PC-3 (cell line): ENCODE results near the gene FGGY. TPM values are rescaled to one million over a fixed set of nuclear protein-coding genes. Genes with fewer than 3 reads are reported as not detected.

Experiments used
- ATAC-seq: fragments of 200-7000 bp; cut with Tn5 transposase; 2 replicates; pipeline ENCODE4 v1.9.1; 2020; ENCODE audit warnings: mild to moderate bottlenecking, moderate library complexity
- BruUV-seq: library from RNA; stranded (reverse); fragments of 400-500 nt; replicated peaks from 2 replicates; lab custom pipeline; 2021; lab: Mats Ljungman, UMichigan
- CTCF ChIA-PET: fragments of 300-600 bp; sonication (Branson Sonifier 250); formaldehyde crosslinking; loops from one replicate; lab custom pipeline; 2022; ENCODE audit warnings: antibody characterized with exemption; lab: Charles Lee
- POLR2A ChIA-PET: fragments of 300-600 bp; sonication (Branson Sonifier 250); formaldehyde crosslinking; loops from one replicate; lab custom pipeline; 2022; ENCODE audit warnings: antibody characterized with exemption; ENCODE audit not compliant: unreplicated experiment; lab: Charles Lee
- DNase-seq: peaks from one replicate; pipeline ENCODE4 v3.0.0-alpha.2; 2015
- H2AFZ ChIP-seq: fragments of 300-600 bp; sonication (generic); 2 replicates; pipeline ENCODE4 v1.6.0; 2016; ENCODE audit warnings: antibody characterized with exemption, low read length
- H3F3A ChIP-seq: fragments of 300-600 bp; sonication (generic); one replicate; pipeline ENCODE4 v1.6.0; 2017; ENCODE audit warnings: antibody characterized with exemption, low read length, control low read depth, mild to moderate bottlenecking; ENCODE audit not compliant: unreplicated experiment
- H3K27ac ChIP-seq: fragments of 300-600 bp; sonication (generic); 2 replicates; pipeline ENCODE4 v1.5.1; 2016; ENCODE audit warnings: mild to moderate bottlenecking, low read length
- H3K27me3 ChIP-seq: fragments of 300-600 bp; sonication (generic); 2 replicates; pipeline ENCODE4 v1.6.1; 2016; ENCODE audit warnings: low read length, mixed read lengths
- H3K36me3 ChIP-seq: fragments of 300-600 bp; sonication (generic); 2 replicates; pipeline ENCODE4 v1.6.1; 2016; ENCODE audit warnings: low read depth, mixed run types, low read length, mixed read lengths
- H3K4me1 ChIP-seq: fragments of 300-600 bp; sonication (generic); 2 replicates; pipeline ENCODE4 v1.5.1; 2016; ENCODE audit warnings: low read length; ENCODE audit not compliant: insufficient read depth
- H3K4me2 ChIP-seq: fragments of 300-600 bp; sonication (generic); 2 replicates; pipeline ENCODE4 v1.6.0; 2016; ENCODE audit warnings: low read length
- H3K4me3 ChIP-seq: fragments of 300-600 bp; sonication (generic); 2 replicates; pipeline ENCODE4 v1.5.1; 2016; ENCODE audit warnings: mild to moderate bottlenecking, low read length, mixed read lengths
- H3K79me2 ChIP-seq: fragments of 300-600 bp; sonication (generic); 2 replicates; pipeline ENCODE4 v1.6.1; 2017; ENCODE audit warnings: low read length, mixed read lengths
- H3K9ac ChIP-seq: fragments of 300-600 bp; sonication (generic); 2 replicates; pipeline ENCODE4 v1.6.0; 2016; ENCODE audit warnings: mild to moderate bottlenecking, low read length
- H3K9me2 ChIP-seq: fragments of 300-600 bp; sonication (generic); replicated peaks from 2 replicates; pipeline ENCODE4 v1.6.1; 2016; ENCODE audit warnings: mixed run types, low read length, mixed read lengths
- H3K9me3 ChIP-seq: fragments of 300-600 bp; sonication (generic); 2 replicates; pipeline ENCODE4 v1.6.1; 2016; ENCODE audit warnings: low read length, mixed read lengths
- H4K20me1 ChIP-seq: fragments of 300-600 bp; sonication (generic); 2 replicates; pipeline ENCODE4 v1.6.1; 2016; ENCODE audit warnings: low read length, mixed read lengths
- CTCF ChIP-seq: fragments of 300-600 bp; sonication (generic); conservative IDR thresholded peaks from 2 replicates; pipeline ENCODE4 v1.5.1; 2017; ENCODE audit warnings: antibody characterized with exemption, low read depth, mild to moderate bottlenecking, low read length
- EZH2 ChIP-seq: fragments of 300-600 bp; sonication (generic); IDR thresholded peaks from one replicate; pipeline ENCODE4 v1.6.1; 2017; ENCODE audit warnings: antibody characterized with exemption, mild to moderate bottlenecking, low read length; ENCODE audit not compliant: unreplicated experiment
- EZH2phosphoT487 ChIP-seq: fragments of 300-600 bp; sonication (generic); IDR thresholded peaks from 2 replicates; pipeline ENCODE4 v1.6.1; 2018; ENCODE audit warnings: mild to moderate bottlenecking, antibody characterized with exemption, low read length, borderline replicate concordance
- intact Hi-C: fragments of 100-400 bp; cut with micrococcal nuclease; formaldehyde crosslinking; loops from 2 replicates; pipeline ENCODE4 v1.9.0; 2023
- total RNA-seq: library from RNA; depleted of rRNA; stranded (reverse); fragments of >200 nt; gene quantifications from 2 replicates; pipeline ENCODE4 v1.2.3, GENCODE V29; 2014

The FGGY gene
- total RNA-seq, 1 experiment from 2014 or later = 7.4 TPM

GRCh38 chr1:59378621-59379370 is 81.9 kb downstream of the FGGY start:
- Histone ChIP-seq H4K20me1 (no peaks in the 10 kb centered on the region), H2AFZ (no peak overlapping the region), H3K4me3 (no peak overlapping the region), H3K36me3 (no peaks in the 10 kb centered on the region), H3F3A (no peaks in the 10 kb centered on the region), H3K4me2 (no peak overlapping the region), H3K9me3 (no peaks in the 10 kb centered on the region), H3K79me2 (no peaks in the 10 kb centered on the region), H3K9ac (no peak overlapping the region), H3K4me1 (peaks cover 12% of the 10 kb centered on the region), H3K27ac (no peak overlapping the region), H3K27me3 (no peaks in the 10 kb centered on the region), H3K9me2 (no peaks in the 10 kb centered on the region)
- intact Hi-C loops = no loop called here
- TF ChIP-seq CTCF (no peak), EZH2 (no peak), EZH2phosphoT487 (no peak)
- ChIA-PET POLR2A (no interaction called here), CTCF (no interaction called here)
- BruUV-seq = no TSS peak
- DNase-seq (no peak), ATAC-seq (no peak; the same call in 1 of the 2 replicates)

DNA sequence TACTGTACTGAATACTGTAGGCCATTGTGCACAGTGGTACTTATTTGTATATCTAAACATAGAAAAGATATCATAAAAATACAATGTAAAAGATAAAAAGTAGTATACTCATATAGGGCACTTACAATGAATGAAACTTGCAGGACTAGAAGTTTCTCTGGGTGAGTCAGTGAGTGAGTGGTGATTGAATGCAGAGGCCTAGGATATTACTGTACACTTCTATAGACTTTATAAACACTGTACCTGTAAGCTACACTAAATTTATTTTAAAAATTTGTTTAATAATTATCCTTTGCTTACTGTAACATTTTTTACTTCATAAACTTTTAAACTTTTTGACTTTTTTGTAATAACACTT is 82.5 kb downstream of the FGGY start:
- Histone ChIP-seq H3K4me3 (no peak overlapping the region), H4K20me1 (no peaks in the 10 kb centered on the region), H3F3A (no peaks in the 10 kb centered on the region), H3K36me3 (no peaks in the 10 kb centered on the region), H3K4me1 (peaks cover 12% of the 10 kb centered on the region), H3K4me2 (no peak overlapping the region), H3K27ac (no peak overlapping the region), H3K9ac (no peak overlapping the region), H3K9me3 (no peaks in the 10 kb centered on the region), H2AFZ (no peak overlapping the region), H3K79me2 (no peaks in the 10 kb centered on the region), H3K9me2 (no peaks in the 10 kb centered on the region), H3K27me3 (no peaks in the 10 kb centered on the region)
- TF ChIP-seq CTCF (no peak), EZH2phosphoT487 (no peak), EZH2 (no peak)
- peak; percentile 50 for ATAC-seq
- POLR2A ChIA-PET = no interaction called here
- peak; percentile 44 for DNase-seq
- CTCF ChIA-PET = no interaction called here
- no TSS peak for BruUV-seq
- intact Hi-C loops = no loop called here

GRCh38 chr1:59383963-59384362 is 87.1 kb downstream of the FGGY start:
- H3K27ac ChIP-seq = no peak overlapping the region
- DNase-seq (no peak), ATAC-seq (no peak)
- no peaks in the 10 kb centered on the region for H3K27me3 ChIP-seq
- BruUV-seq = no TSS peak
- no peaks in the 10 kb centered on the region for H3K4me1 ChIP-seq
- TF ChIP-seq EZH2 (no peak), CTCF (no peak), EZH2phosphoT487 (no peak)
- no peaks in the 10 kb centered on the region for H3K9me2 ChIP-seq
- H3K4me2 ChIP-seq = no peak overlapping the region
- no peaks in the 10 kb centered on the region for H3K9me3 ChIP-seq
- H3K79me2 ChIP-seq = no peaks in the 10 kb centered on the region
- intact Hi-C loops = no loop called here
- H3K4me3 ChIP-seq = no peak overlapping the region
- POLR2A ChIA-PET = no interaction called here
- H3K9ac ChIP-seq = no peak overlapping the region
- H2AFZ ChIP-seq = no peak overlapping the region
- H3K36me3 ChIP-seq = no peaks in the 10 kb centered on the region
- no peaks in the 10 kb centered on the region for H3F3A ChIP-seq
- no peaks in the 10 kb centered on the region for H4K20me1 ChIP-seq
- CTCF ChIA-PET = no interaction called here
